ENCODE measurements around the gene MCTS1.

The MCTS1 gene

GRCh38 chrX:120612086-120612485 is 8.2 kb downstream of the MCTS1 start:
- H4K91ac ChIP-seq (ENCODE audit: low read depth, low read length) = no peak overlapping the region
- H3K23ac ChIP-seq (ENCODE audit: low read length) = no peak overlapping the region
- H2BK5ac ChIP-seq (ENCODE audit: low read depth, low read length, poor library complexity) = no peak overlapping the region
- no peak overlapping the region for H2BK120ac ChIP-seq (ENCODE audit: insufficient read depth, low read length, poor library complexity)
- no peaks in the 10 kb centered on the region for H3K79me1 ChIP-seq (ENCODE audit: low read length)
- no CpG with 5 or more reads among the region's 1 CpG for WGBS (ENCODE audit: extremely low coverage, insufficient coverage, insufficient read length)
- H2BK12ac ChIP-seq (ENCODE audit: low read length) = no peak overlapping the region
- no peak overlapping the region for H3K9ac ChIP-seq (ENCODE audit: low read length)
- H3K36me3 ChIP-seq (ENCODE audit: control insufficient read depth in 1 of 2, insufficient read depth in 2 of 2, low read length in 2 of 2) = peaks cover 0 to 6% of the 10 kb centered on the region in 2 experiments
- no peak overlapping the region for H3K4me3 ChIP-seq (ENCODE audit: low read depth, low read length)
- H2AK5ac ChIP-seq (ENCODE audit: low read length) = no peak overlapping the region
- no peak overlapping the region for H3K14ac ChIP-seq (ENCODE audit: low read length)
- H2AFZ ChIP-seq (ENCODE audit: insufficient read depth, low read length, poor library complexity) = no peak overlapping the region
- H3K4me2 ChIP-seq (ENCODE audit: low read length) = no peak overlapping the region
- H4K12ac ChIP-seq (ENCODE audit: low read depth, low read length) = no peak overlapping the region
- H3K9me3 ChIP-seq (ENCODE audit: insufficient read depth, low read depth, low read length) = no peaks in the 10 kb centered on the region
- no peak overlapping the region for H3K18ac ChIP-seq (ENCODE audit: low read length)
- no peak overlapping the region for H3K27ac ChIP-seq (ENCODE audit: low read depth, low read length)
- H3K4me1 ChIP-seq (ENCODE audit: control insufficient read depth in 1 of 2, insufficient read depth in 2 of 2, low read length in 2 of 2) = no peaks in the 10 kb centered on the region
- H3K4ac ChIP-seq (ENCODE audit: low read depth, low read length) = no peak overlapping the region
- no peaks in the 10 kb centered on the region for H3K79me2 ChIP-seq (ENCODE audit: control insufficient read depth, insufficient read depth, low read length, poor library complexity)
- no peaks in the 10 kb centered on the region for H3K27me3 ChIP-seq (ENCODE audit: insufficient read depth, low read length)
- no peak overlapping the region for H4K8ac ChIP-seq (ENCODE audit: low read depth, low read length)
- no peak for DNase-seq

- no peak for DNase-seq
- H2BK5ac ChIP-seq (ENCODE audit: low read depth, low read length, poor library complexity) = no peak overlapping the region
These were observed 10.9 kb downstream of the MCTS1 start for GRCh38 chrX:120614816-120615215.

GRCh38 chrX:120617996-120618630 is 14.2 kb downstream of the MCTS1 start:
- Histone ChIP-seq H3K4ac (ENCODE audit: low read depth, low read length) (no peak overlapping the region), H4K8ac (ENCODE audit: low read depth, low read length) (no peak overlapping the region), H3K14ac (ENCODE audit: low read length) (no peak overlapping the region), H2BK120ac (ENCODE audit: insufficient read depth, low read length, poor library complexity) (no peak overlapping the region), H3K79me2 (ENCODE audit: control insufficient read depth, insufficient read depth, low read length, poor library complexity) (no peaks in the 10 kb centered on the region), H4K91ac (ENCODE audit: low read depth, low read length) (no peak overlapping the region), H3K79me1 (ENCODE audit: low read length) (no peaks in the 10 kb centered on the region), H3K27me3 (ENCODE audit: insufficient read depth, low read length) (no peaks in the 10 kb centered on the region), H3K27ac (ENCODE audit: low read depth, low read length) (no peak overlapping the region), H3K4me3 (ENCODE audit: low read depth, low read length) (no peak overlapping the region), H3K9me3 (ENCODE audit: insufficient read depth, low read depth, low read length) (no peaks in the 10 kb centered on the region), H2BK5ac (ENCODE audit: low read depth, low read length, poor library complexity) (no peak overlapping the region), H3K4me2 (ENCODE audit: low read length) (no peak overlapping the region), H2AK5ac (ENCODE audit: low read length) (no peak overlapping the region), H3K9ac (ENCODE audit: low read length) (no peak overlapping the region), H2BK12ac (ENCODE audit: low read length) (no peak overlapping the region), H4K12ac (ENCODE audit: low read depth, low read length) (no peak overlapping the region), H3K18ac (ENCODE audit: low read length) (no peak overlapping the region), H3K4me1 (ENCODE audit: control insufficient read depth in 1 of 2, insufficient read depth in 2 of 2, low read length in 2 of 2) (no peaks in the 10 kb centered on the region), H2AFZ (ENCODE audit: insufficient read depth, low read length, poor library complexity) (no peak overlapping the region), H3K36me3 (ENCODE audit: control insufficient read depth in 1 of 2, insufficient read depth in 2 of 2, low read length in 2 of 2) (no peaks in the 10 kb centered on the region), H3K23ac (ENCODE audit: low read length) (no peak overlapping the region)
- no CpG with 5 or more reads among the region's 5 CpGs for WGBS (ENCODE audit: extremely low coverage, insufficient coverage, insufficient read length)
- DNase-seq = no peak

More at GRCh38 chrX:120614816-120615215, 10.9 kb downstream of the MCTS1 start:
- Histone ChIP-seq H4K12ac (ENCODE audit: low read depth, low read length) (no peak overlapping the region), H3K27ac (ENCODE audit: low read depth, low read length) (no peak overlapping the region), H3K4me2 (ENCODE audit: low read length) (no peak overlapping the region), H3K79me2 (ENCODE audit: control insufficient read depth, insufficient read depth, low read length, poor library complexity) (no peaks in the 10 kb centered on the region), H4K91ac (ENCODE audit: low read depth, low read length) (no peak overlapping the region), H4K8ac (ENCODE audit: low read depth, low read length) (no peak overlapping the region), H3K4me3 (ENCODE audit: low read depth, low read length) (no peak overlapping the region), H3K79me1 (ENCODE audit: low read length) (no peaks in the 10 kb centered on the region), H3K27me3 (ENCODE audit: insufficient read depth, low read length) (no peaks in the 10 kb centered on the region), H2AK5ac (ENCODE audit: low read length) (no peak overlapping the region), H2BK120ac (ENCODE audit: insufficient read depth, low read length, poor library complexity) (no peak overlapping the region), H2BK12ac (ENCODE audit: low read length) (no peak overlapping the region), H3K9ac (ENCODE audit: low read length) (no peak overlapping the region), H3K4me1 (ENCODE audit: control insufficient read depth in 1 of 2, insufficient read depth in 2 of 2, low read length in 2 of 2) (no peaks in the 10 kb centered on the region), H3K14ac (ENCODE audit: low read length) (no peak overlapping the region), H3K18ac (ENCODE audit: low read length) (no peak overlapping the region), H3K36me3 (ENCODE audit: control insufficient read depth in 1 of 2, insufficient read depth in 2 of 2, low read length in 2 of 2) (peaks cover 0 to 4% of the 10 kb centered on the region in 2 experiments), H3K9me3 (ENCODE audit: insufficient read depth, low read depth, low read length) (no peaks in the 10 kb centered on the region), H3K4ac (ENCODE audit: low read depth, low read length) (no peak overlapping the region), H2AFZ (ENCODE audit: insufficient read depth, low read length, poor library complexity) (no peak overlapping the region), H3K23ac (ENCODE audit: low read length) (no peak overlapping the region)

GRCh38 chrX:120625371-120625770 is 21.5 kb downstream of the MCTS1 start:
- H3K4ac ChIP-seq (ENCODE audit: low read depth, low read length) = no peak overlapping the region
- no peak overlapping the region for H4K8ac ChIP-seq (ENCODE audit: low read depth, low read length)
- H3K79me1 ChIP-seq (ENCODE audit: low read length) = peaks cover 2% of the 10 kb centered on the region
- no peaks in the 10 kb centered on the region for H3K79me2 ChIP-seq (ENCODE audit: control insufficient read depth, insufficient read depth, low read length, poor library complexity)
- no peak overlapping the region for H2BK5ac ChIP-seq (ENCODE audit: low read depth, low read length, poor library complexity)
- H3K9ac ChIP-seq (ENCODE audit: low read length) = no peak overlapping the region
- H3K36me3 ChIP-seq (ENCODE audit: control insufficient read depth in 1 of 2, insufficient read depth in 2 of 2, low read length in 2 of 2) = no peaks in the 10 kb centered on the region
- H3K14ac ChIP-seq (ENCODE audit: low read length) = no peak overlapping the region
- no peaks in the 10 kb centered on the region for H3K4me1 ChIP-seq (ENCODE audit: control insufficient read depth in 1 of 2, insufficient read depth in 2 of 2, low read length in 2 of 2)
- no peak overlapping the region for H3K23ac ChIP-seq (ENCODE audit: low read length)
- H2BK120ac ChIP-seq (ENCODE audit: insufficient read depth, low read length, poor library complexity) = no peak overlapping the region
- H2AK5ac ChIP-seq (ENCODE audit: low read length) = no peak overlapping the region
- H3K4me2 ChIP-seq (ENCODE audit: low read length) = no peak overlapping the region
- WGBS (ENCODE audit: extremely low coverage, insufficient coverage, insufficient read length) = no CpG with 5 or more reads among the region's 2 CpGs
- H2AFZ ChIP-seq (ENCODE audit: insufficient read depth, low read length, poor library complexity) = no peak overlapping the region
- H3K4me3 ChIP-seq (ENCODE audit: low read depth, low read length) = no peak overlapping the region
- DNase-seq = peak in 1 of 2 donors; percentile 52
- H2BK12ac ChIP-seq (ENCODE audit: low read length) = no peak overlapping the region
- no peaks in the 10 kb centered on the region for H3K9me3 ChIP-seq (ENCODE audit: insufficient read depth, low read depth, low read length)
- no peak overlapping the region for H4K91ac ChIP-seq (ENCODE audit: low read depth, low read length)
- no peak overlapping the region for H3K18ac ChIP-seq (ENCODE audit: low read length)
- no peaks in the 10 kb centered on the region for H3K27me3 ChIP-seq (ENCODE audit: insufficient read depth, low read length)
- H4K12ac ChIP-seq (ENCODE audit: low read depth, low read length) = no peak overlapping the region
- H3K27ac ChIP-seq (ENCODE audit: low read depth, low read length) = no peak overlapping the region

Measured in trophoblast cell (in vitro differentiated cells and primary cell).